ENCODE results near the gene KRT7. TPM values are rescaled to one million over a fixed set of nuclear protein-coding genes. Genes with fewer than 3 reads are reported as not detected.

Gene KRT7
- total and polyA plus RNA-seq, 9 of the 15 experiments (the other 6 are each of a cell fraction or from before 2014, with no cell fraction given) = 1.4 TPM; not detected in 8

- ChIA-PET CTCF (ENCODE audit: low intra/inter-chr PET ratio) (no interaction called here), POLR2A (interaction anchor here (0.6 to 1.0 kb wide), 3 partner anchors 16 to 695 kb away, joined by 3 read pairs; partner anchors contain the start of gene KRT82)
- FAIRE-seq (no peak), DNase-seq (ENCODE audit: extremely low read depth in 1 of 4, low spot score in 3 of 4) (no peak), ATAC-seq (no peak)
- Histone ChIP-seq H3K27me3 (ENCODE audit: control insufficient read depth in 2 of 2, insufficient read depth in 2 of 2, low read length in 2 of 2) (peaks cover 34 to 92% of the 10 kb centered on the region in 2 experiments; a peak in 4 of 5 replicates), H3K9me3 (replicated peaks; ENCODE audit: control insufficient read depth, insufficient read depth, low read depth, low read length) (no peaks in the 10 kb centered on the region), H3K4me1 (replicated peaks in 1 of 2; ENCODE audit: control insufficient read depth in 2 of 2, insufficient read depth in 2 of 2, low read length in 2 of 2) (peaks cover 0 to 3% of the 10 kb centered on the region in 2 experiments; a peak in 4 of 5 replicates), H4K20me1 (replicated peaks; ENCODE audit: control insufficient read depth, insufficient read depth, low read length) (peaks cover 6% of the 10 kb centered on the region), H3K36me3 (ENCODE audit: control insufficient read depth, insufficient read depth, low read length) (no peaks in the 10 kb centered on the region), H3K27ac (ENCODE audit: extremely low read depth, low read depth, low read length) (no peak overlapping the region), H3K4me3 (no peak overlapping the region), H2AFZ (ENCODE audit: low read depth, low read length) (no peak overlapping the region), H3K9ac (ENCODE audit: insufficient read depth in 1 of 2, low read depth in 2 of 2, low read length in 2 of 2) (no peak overlapping the region), H3K4me2 (ENCODE audit: insufficient read depth, low read length) (no peak overlapping the region), H3K79me2 (ENCODE audit: control insufficient read depth, insufficient read depth, low read length) (no peaks in the 10 kb centered on the region), H3K9me1 (ENCODE audit: control insufficient read depth, insufficient read depth, low read length) (no peaks in the 10 kb centered on the region)
- intact Hi-C loops (cut with micrococcal nuclease) = no loop called here
- TF ChIP-seq CBX3 (IDR thresholded peaks at IDR 0.05; ENCODE audit: borderline replicate concordance in 1 of 2, low read length in 2 of 2) = no peak
- no peak for TF ChIP-seq BMI1 (IDR thresholded peaks at IDR 0.05; ENCODE audit: low read length)
- no peak for TF ChIP-seq E2F3 (CRISPR knock-in tag; IDR thresholded peaks at IDR 0.05)
- no peak for TF ChIP-seq RERE (CRISPR knock-in tag; IDR thresholded peaks at IDR 0.05; ENCODE audit: borderline replicate concordance)
- 0% methylated on average over 3 of the region's 3 CpGs for WGBS (ENCODE audit: insufficient coverage, low coverage, missing lambda C conversion rate)
- in situ Hi-C loops (cut with MboI) = no loop called here
- no TSS peak for BruUV-seq (replicated peaks)
These were observed 31.6 kb upstream of the KRT7 start for GRCh38 chr12:52201451-52201839.

All from K562 (cell line).